ENCODE results near the gene DESI2. TPM values are rescaled to one million over a fixed set of nuclear protein-coding genes. Genes with fewer than 3 reads are reported as not detected.
"Not testable (repeated sequence)": the region's sequence is repeated elsewhere in the genome, so short reads cannot be mapped to it uniquely, and the experiment has no call there.

The DESI2 gene
- total RNA-seq, 1 donor from 2014 or later = 25.5 TPM

- TF ChIP-seq CTCF (IDR thresholded peaks at IDR 0.05) = no peak
- H3K27me3 ChIP-seq = no peaks in the 10 kb centered on the region
- H3K4me3 ChIP-seq = no peak overlapping the region
- no peak overlapping the region for H3K27ac ChIP-seq
- DNase-seq (ENCODE audit: extremely low spot score in 2 of 2) = no peak
- no peaks in the 10 kb centered on the region for H3K36me3 ChIP-seq
- intact Hi-C loops (cut with DNase I) = no loop called here
- no peaks in the 10 kb centered on the region for H3K9me3 ChIP-seq
- H3K4me1 ChIP-seq = peaks cover 15% of the 10 kb centered on the region
Measured at GRCh38 chr1:244665771-244666217, 12.9 kb downstream of the DESI2 start.

- H3K27me3 ChIP-seq; intact Hi-C loops (cut with DNase I); DNase-seq (ENCODE audit: extremely low spot score in 2 of 2); H3K36me3 ChIP-seq; H3K4me3 ChIP-seq; H3K9me3 ChIP-seq; H3K27ac ChIP-seq: not testable (repeated sequence)
- peaks cover 15% of the 10 kb centered on the region for H3K4me1 ChIP-seq
Measured at GRCh38 chr1:244666672-244667418, 13.9 kb downstream of the DESI2 start.

- Histone ChIP-seq H3K36me3 (no peaks in the 10 kb centered on the region), H3K9me3 (no peaks in the 10 kb centered on the region), H3K27me3 (no peaks in the 10 kb centered on the region), H3K4me1 (peaks cover 25% of the 10 kb centered on the region), H3K27ac (no peak overlapping the region), H3K4me3 (no peak overlapping the region)
- TF ChIP-seq CTCF (IDR thresholded peaks at IDR 0.05) (no peak), POLR2A (IDR thresholded peaks at IDR 0.05) (no peak), POLR2AphosphoS5 (IDR thresholded peaks at IDR 0.05; ENCODE audit: insufficient read depth in 1 of 2, low read depth in 1 of 2) (no peak)
- no peak for DNase-seq (ENCODE audit: extremely low spot score in 2 of 2)
- intact Hi-C loops (cut with DNase I) = no loop called here
Measured at GRCh38 chr1:244667797-244668196, 14.9 kb downstream of the DESI2 start.

GRCh38 chr1:244672946-244673682 is 20.2 kb downstream of the DESI2 start:
- no peak for DNase-seq (ENCODE audit: extremely low spot score in 2 of 2)
- Histone ChIP-seq H3K27me3 (no peaks in the 10 kb centered on the region), H3K27ac (peak overlapping the region; percentile 30)

GRCh38 chr1:244674446-244674845 is 21.5 kb downstream of the DESI2 start:
- intact Hi-C loops (cut with DNase I) = no loop called here
- H3K27me3 ChIP-seq = no peaks in the 10 kb centered on the region
- no peaks in the 10 kb centered on the region for H3K9me3 ChIP-seq
- no peak for TF ChIP-seq POLR2A (IDR thresholded peaks at IDR 0.05)
- TF ChIP-seq POLR2AphosphoS5 (IDR thresholded peaks at IDR 0.05; ENCODE audit: insufficient read depth in 1 of 2, low read depth in 1 of 2) = no peak
- TF ChIP-seq CTCF (IDR thresholded peaks at IDR 0.05) = no peak
- no peak for DNase-seq (ENCODE audit: extremely low spot score in 2 of 2)
- H3K36me3 ChIP-seq = no peaks in the 10 kb centered on the region
- no peak overlapping the region for H3K27ac ChIP-seq
- H3K4me1 ChIP-seq = peaks cover 17% of the 10 kb centered on the region
- H3K4me3 ChIP-seq = no peak overlapping the region

More at GRCh38 chr1:244672946-244673682, 20.2 kb downstream of the DESI2 start:
- Histone ChIP-seq H3K36me3 (no peaks in the 10 kb centered on the region), H3K4me1 (peaks cover 11% of the 10 kb centered on the region), H3K9me3 (no peaks in the 10 kb centered on the region), H3K4me3 (no peak overlapping the region)
- intact Hi-C loops (cut with DNase I) = no loop called here
- TF ChIP-seq CTCF (IDR thresholded peaks at IDR 0.05) = no peak
- no peak for TF ChIP-seq POLR2A (IDR thresholded peaks at IDR 0.05)
- no peak for TF ChIP-seq POLR2AphosphoS5 (IDR thresholded peaks at IDR 0.05; ENCODE audit: insufficient read depth in 1 of 2, low read depth in 1 of 2)
